DMS 273 (cell line): Measurements from ENCODE around the gene NBAS.
A peak's percentile ranks its signal among the peaks of the same experiment; 100 is the strongest.

Source experiments
- DNase-seq: peaks from one replicate; lab custom pipeline; 2025; ENCODE audit not compliant: unreplicated experiment; lab: John Stamatoyannopoulos, UW

The NBAS gene

GRCh38 chr2:15182275-15182674, 378.9 kb downstream of the NBAS start:
- DNase-seq = no peak

DNA sequence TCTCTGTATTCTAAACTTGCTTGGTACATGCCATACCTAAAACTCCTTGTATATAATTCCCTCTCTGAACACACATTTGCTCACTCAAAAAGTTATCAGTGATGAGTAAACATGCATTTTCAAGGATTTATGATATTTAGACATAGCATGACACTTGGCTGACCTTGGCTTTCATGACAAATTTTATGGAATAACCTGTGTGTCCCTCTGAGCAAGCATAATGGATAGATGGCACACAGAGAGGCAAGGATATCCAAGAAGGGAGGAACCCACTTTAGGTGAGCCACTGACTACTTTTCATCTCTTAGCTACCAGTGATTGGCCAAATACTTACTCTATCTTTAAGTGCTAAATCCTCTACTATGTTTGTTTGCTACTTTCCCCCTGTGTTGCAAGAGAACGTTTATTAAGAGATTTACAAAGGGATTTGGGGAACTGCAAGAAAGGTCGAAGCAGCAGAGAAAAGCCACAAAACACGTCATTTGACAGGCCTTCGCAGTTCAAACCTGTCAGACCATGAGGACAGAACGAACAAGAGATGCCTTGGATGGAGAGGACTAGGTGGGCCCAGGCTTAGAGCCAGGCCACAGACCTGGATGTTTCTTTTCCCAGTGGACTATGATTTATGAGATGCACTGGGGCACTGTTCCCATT, 379.9 kb downstream of the NBAS start:
- DNase-seq = no peak

GRCh38 chr2:15180379-15180778, 380.8 kb downstream of the NBAS start:
- DNase-seq = no peak

- DNase-seq = no peak
Measured at GRCh38 chr2:15178946-15179345, 382.2 kb downstream of the NBAS start.

DNA sequence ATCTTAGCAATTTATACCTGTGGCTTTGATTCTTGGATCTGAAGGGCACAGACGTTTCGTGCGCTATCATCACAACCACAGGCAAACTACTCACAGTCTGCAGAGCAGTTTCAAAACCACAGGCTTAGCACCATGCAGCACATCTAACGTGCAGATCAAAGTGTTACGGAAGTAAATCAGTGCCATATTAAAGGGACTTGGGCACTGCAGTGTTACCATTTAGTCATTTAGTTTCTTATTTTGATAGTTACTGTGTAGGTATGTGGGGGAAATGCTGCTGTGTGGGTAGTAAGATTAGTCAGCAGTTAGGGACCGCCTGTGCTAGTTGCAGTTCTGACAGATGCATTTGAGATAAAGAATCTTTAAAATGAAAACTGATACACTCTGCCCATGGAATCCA, 384.0 kb downstream of the NBAS start:
- DNase-seq = no peak

GRCh38 chr2:15176604-15177003, 384.5 kb downstream of the NBAS start:
- DNase-seq = no peak

DNA sequence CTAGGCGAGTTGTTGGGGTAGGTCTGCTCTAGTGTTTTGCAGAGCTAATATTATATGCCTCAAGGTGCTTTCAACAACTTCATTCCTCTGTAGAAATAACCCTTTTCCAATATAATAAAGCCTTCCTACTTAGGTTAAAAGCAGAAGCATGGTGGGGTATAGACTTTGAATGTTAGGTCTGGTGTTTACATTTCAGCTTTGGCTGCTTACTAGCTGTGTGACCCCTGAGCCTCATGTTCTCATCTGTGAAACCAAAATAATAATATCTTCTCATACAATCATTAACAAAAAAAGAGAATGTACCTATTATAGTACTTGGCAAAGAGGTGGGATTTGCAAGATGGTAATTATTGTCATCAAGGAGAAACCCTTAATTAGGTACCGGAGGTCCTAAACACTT, 386.6 kb downstream of the NBAS start:
- DNase-seq = no peak

DNA sequence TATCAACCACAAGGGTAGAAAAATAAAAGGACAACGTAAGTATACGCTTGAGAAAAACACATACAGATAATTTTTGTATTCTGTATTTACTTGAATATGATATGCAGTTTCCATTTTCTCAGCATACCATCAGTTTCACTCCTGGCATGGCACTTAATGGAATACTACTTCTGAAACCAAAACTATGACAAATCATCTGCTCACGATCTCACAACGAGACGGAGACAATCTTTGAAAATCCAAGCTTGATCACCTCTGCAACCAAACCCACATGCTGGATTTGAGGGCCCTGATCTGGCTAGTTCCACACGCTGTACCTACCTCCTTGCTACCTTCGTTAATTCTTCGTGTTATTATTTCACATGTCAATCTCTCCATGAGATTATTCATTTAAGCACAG, 387.6 kb downstream of the NBAS start:
- DNase-seq = no peak

- no peak for DNase-seq
Measured at GRCh38 chr2:15172825-15173224, 388.3 kb downstream of the NBAS start.

DNA sequence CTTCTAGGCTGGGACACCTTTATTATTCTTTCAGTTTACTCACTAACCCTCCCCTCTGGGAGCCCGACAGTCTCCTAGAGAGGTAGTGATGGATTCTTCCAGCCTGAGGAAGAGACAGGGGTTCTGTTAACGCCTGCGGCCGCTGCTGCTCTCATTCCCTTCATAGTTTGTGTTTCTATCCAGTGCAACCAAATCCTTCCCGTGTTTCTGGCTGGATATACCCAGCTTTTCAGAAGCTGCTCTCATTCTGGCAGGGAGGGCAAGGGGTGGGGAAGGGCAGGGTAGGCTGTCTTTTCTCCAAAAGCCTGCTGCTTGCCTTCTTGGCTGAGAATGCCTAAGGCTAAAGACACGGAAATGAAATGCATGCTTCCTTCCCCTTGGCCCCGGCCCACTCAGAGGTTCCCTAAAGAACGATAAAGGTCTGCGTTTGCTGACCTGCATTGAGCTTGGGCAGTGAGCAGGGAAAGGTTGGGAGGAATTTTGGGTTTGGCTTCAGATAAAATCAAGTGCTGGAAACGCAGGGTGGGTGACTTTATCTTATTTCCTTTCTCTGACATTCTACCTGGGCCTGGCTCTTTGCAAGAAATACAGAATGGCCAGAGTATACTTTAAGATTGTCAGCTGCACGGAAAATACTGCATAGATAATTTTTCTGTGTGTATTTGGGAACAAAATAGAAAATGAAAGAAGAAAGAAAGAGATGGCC, 390.9 kb downstream of the NBAS start:
- DNase-seq = no peak

GRCh38 chr2:15169326-15170069, 391.6 kb downstream of the NBAS start:
- no peak for DNase-seq

DNA sequence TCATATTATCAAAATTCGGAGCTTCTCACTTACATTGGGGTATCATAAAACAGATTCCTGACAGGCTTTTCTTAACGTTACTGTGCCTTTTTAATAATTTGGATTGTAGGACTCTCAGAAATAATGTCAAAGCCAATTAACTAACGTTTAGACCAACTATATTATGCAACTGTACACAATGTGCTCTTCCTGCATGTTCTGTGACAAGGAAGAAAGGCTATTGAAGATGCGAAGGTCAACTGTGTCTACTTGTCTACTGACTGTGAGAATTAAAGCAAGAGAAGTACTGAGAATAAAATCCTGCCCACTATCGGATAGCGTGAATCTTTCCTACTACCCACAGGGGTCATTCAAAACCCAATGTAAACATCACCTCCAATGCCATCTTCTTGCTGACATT, 393.0 kb downstream of the NBAS start:
- DNase-seq = no peak

- DNase-seq = no peak
Measured at GRCh38 chr2:15166878-15167277, 394.3 kb downstream of the NBAS start.

DNA sequence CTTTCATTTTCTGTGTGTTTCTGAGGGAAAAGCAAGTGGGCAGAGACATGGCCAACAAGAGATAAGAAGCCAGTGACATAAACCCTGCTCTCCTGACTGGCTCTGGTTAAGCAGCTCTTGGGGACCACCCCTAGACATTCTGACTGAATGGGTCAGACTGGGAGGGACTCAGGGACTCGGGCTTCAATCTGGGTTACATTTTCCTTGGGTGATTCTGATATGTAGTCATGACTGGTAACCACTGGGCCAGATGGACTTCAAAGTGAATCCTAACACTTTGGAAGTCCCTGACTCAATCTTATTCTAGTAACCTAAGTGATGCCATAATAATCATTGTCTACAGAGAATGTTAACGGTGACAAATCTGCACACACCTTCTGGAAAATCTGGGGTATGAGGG, 397.8 kb downstream of the NBAS start:
- no peak for DNase-seq

GRCh38 chr2:15162620-15163019, 398.5 kb downstream of the NBAS start:
- DNase-seq = no peak

GRCh38 chr2:15160201-15160991, 400.7 kb downstream of the NBAS start:
- no peak for DNase-seq

DNA sequence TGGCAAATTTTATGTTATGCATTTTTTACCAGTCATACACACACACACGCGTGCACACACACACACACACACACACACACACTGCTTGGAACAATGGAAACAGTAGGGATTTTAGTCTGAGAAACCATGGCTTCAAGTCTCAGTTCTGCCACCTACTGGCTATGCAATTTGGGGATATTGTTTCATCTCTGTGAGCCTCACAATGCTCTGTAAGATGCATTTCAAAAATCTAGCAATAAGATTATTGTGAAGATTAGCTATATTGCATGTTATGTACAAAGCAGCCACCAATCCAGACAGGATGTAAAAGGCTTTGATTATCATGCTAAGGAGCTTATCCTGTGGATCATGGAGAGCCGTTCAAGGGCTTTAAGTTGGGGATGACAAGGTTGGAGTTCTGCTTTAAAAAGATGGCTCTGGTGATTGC, 401.4 kb downstream of the NBAS start:
- peak; percentile 72 for DNase-seq

DNA sequence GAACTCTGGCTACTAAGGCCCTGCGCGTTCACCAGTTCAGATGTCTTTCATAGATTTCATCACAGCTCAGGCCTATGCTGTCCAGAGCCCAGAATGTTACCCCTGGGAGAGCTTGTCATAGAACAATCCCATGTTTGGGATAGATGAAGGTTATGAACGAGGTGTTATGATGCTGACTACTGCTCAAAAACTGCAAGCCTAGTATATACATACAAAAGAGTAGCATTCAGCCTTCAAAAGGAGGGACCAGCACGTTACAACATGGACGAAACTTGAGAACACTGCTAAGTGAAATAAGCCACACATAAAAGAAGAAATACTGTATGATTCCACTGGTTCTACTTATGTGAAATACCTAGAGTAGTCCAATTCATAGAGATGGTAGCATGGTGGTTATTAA, 401.9 kb downstream of the NBAS start:
- no peak for DNase-seq

DNA sequence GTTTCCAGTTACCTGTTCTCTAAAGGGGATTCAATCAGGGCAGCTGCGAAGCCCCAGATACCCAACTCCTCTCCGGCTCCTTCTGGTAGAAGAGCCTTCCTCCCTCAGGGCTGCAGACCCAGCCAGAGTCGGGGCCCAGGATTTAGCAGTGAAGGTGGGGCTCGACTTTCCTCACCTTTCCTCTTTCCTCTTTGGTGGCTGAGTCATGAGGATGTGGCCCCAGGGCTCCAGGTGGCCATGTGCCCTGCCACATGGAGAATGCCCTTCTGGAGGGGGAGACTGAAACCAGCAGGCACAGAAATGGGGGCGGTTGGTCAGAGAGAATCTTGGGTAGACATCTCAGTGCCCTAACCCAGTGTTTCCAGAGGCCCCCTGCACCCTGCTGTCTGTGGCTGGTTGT, 402.6 kb downstream of the NBAS start:
- no peak for DNase-seq

- DNase-seq = peak; percentile 45
Measured at GRCh38 chr2:15158100-15158499, 403.0 kb downstream of the NBAS start.

DNA sequence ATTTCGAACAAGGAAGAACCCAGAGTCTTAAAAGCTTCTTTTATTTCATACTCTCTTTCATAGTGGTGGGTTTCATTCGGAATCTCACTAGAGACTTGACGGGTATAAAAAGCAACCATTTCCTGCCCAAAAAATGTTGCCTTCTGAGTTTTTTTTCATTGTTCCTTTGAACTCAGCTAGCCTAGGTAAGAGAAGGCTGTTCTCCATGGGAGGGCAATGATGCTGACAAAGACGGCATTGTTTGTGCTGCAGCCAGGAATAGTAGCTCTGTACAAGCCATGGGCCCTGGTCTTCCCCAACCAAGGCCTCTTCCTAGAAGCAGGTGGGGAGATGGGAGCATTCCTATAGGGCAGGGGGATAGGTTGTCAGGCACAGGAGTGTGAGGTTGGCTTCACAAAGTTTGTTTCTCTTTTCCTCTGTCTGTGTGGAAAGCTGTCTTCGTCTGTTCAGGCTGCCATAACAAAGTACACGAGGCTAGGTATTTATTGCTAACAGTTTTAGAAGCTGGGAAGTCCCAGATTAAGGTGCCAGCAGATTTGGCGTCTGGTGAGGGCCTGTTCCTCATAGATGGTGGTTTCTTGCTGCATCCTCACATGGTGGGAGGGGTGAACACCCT, 405.1 kb downstream of the NBAS start:
- no peak for DNase-seq
